ENCODE results near the gene C1QTNF5.

GRCh38 chr11:119330237-119330636 is 10.4 kb downstream of the C1QTNF5 start:
- TF ChIP-seq POLR2A (IDR thresholded peaks at IDR 0.05) = no peak
- TF ChIP-seq, protein P1, sequence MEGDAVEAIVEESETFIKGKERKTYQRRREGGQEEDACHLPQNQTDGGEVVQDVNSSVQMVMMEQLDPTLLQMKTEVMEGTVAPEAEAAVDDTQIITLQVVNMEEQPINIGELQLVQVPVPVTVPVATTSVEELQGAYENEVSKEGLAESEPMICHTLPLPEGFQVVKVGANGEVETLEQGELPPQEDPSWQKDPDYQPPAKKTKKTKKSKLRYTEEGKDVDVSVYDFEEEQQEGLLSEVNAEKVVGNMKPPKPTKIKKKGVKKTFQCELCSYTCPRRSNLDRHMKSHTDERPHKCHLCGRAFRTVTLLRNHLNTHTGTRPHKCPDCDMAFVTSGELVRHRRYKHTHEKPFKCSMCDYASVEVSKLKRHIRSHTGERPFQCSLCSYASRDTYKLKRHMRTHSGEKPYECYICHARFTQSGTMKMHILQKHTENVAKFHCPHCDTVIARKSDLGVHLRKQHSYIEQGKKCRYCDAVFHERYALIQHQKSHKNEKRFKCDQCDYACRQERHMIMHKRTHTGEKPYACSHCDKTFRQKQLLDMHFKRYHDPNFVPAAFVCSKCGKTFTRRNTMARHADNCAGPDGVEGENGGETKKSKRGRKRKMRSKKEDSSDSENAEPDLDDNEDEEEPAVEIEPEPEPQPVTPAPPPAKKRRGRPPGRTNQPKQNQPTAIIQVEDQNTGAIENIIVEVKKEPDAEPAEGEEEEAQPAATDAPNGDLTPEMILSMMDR (IDR thresholded peaks at IDR 0.05) = no peak

Measured in heart left ventricle (tissue), 13 donors.